ENCODE data around the gene CDH13.

The CDH13 gene

GRCh38 chr16:83624429-83625120 lies 997.8 kb downstream of the CDH13 start:
- Histone ChIP-seq H3K27ac (replicated peaks) (no peak overlapping the region), H3K27me3 (ENCODE audit: insufficient read depth, poor library complexity, severe bottlenecking) (no peaks in the 10 kb centered on the region), H3K4me3 (replicated peaks; ENCODE audit: insufficient read depth, low read length) (no peak overlapping the region)
- DNase-seq (ENCODE audit: low read depth in 1 of 2, low spot score in 1 of 2) = no peak
- TF ChIP-seq REST (IDR thresholded peaks at IDR 0.05; ENCODE audit: insufficient replicate concordance, low read depth) = no peak
- TF ChIP-seq SPI1 (IDR thresholded peaks at IDR 0.05; ENCODE audit: borderline replicate concordance, low read depth) = no peak

- Histone ChIP-seq H3K27ac (replicated peaks) (no peak overlapping the region), H3K27me3 (ENCODE audit: insufficient read depth, poor library complexity, severe bottlenecking) (no peaks in the 10 kb centered on the region), H3K4me3 (replicated peaks; ENCODE audit: insufficient read depth, low read length) (no peak overlapping the region)
- DNase-seq (ENCODE audit: low read depth in 1 of 2, low spot score in 1 of 2) = no peak
- TF ChIP-seq REST (IDR thresholded peaks at IDR 0.05; ENCODE audit: insufficient replicate concordance, low read depth) (no peak), SPI1 (IDR thresholded peaks at IDR 0.05; ENCODE audit: borderline replicate concordance, low read depth) (no peak), GABPA (IDR thresholded peaks at IDR 0.05; ENCODE audit: low read depth) (no peak), POLR2AphosphoS5 (IDR thresholded peaks at IDR 0.05; ENCODE audit: low read depth) (no peak), CTCF (IDR thresholded peaks at IDR 0.05; ENCODE audit: insufficient read depth, low read length) (no peak)
Measured at GRCh38 chr16:83626204-83626603, 999.4 kb downstream of the CDH13 start.

- Histone ChIP-seq H3K27me3 (ENCODE audit: insufficient read depth, poor library complexity, severe bottlenecking) (no peaks in the 10 kb centered on the region), H3K4me3 (replicated peaks; ENCODE audit: insufficient read depth, low read length) (no peak overlapping the region), H3K27ac (replicated peaks) (no peak overlapping the region)
- DNase-seq (ENCODE audit: low read depth in 1 of 2, low spot score in 1 of 2) = no peak
- TF ChIP-seq GABPA (IDR thresholded peaks at IDR 0.05; ENCODE audit: low read depth) (no peak), REST (IDR thresholded peaks at IDR 0.05; ENCODE audit: insufficient replicate concordance, low read depth) (no peak), SPI1 (IDR thresholded peaks at IDR 0.05; ENCODE audit: borderline replicate concordance, low read depth) (no peak), POLR2AphosphoS5 (IDR thresholded peaks at IDR 0.05; ENCODE audit: low read depth) (no peak), CTCF (IDR thresholded peaks at IDR 0.05; ENCODE audit: insufficient read depth, low read length) (no peak)
Measured at GRCh38 chr16:83626676-83627075, 999.9 kb downstream of the CDH13 start.
